Coronary artery (tissue), 2 donors: ENCODE measurements around the gene PPIP5K2.
"Not testable (repeated sequence)": the region's sequence is repeated elsewhere in the genome, so short reads cannot be mapped to it uniquely, and the experiment has no call there.

Source experiments
- DNase-seq: peaks from one replicate; pipeline ENCODE4 v3.0.0-alpha.2; 2017; ENCODE audit warnings: low spot score
- H3K27ac ChIP-seq, 2 donors: fragments of 200-600 bp; sonication (generic); one replicate each; pipeline ENCODE4 v1.5.1; 2016 to 2019
- H3K4me3 ChIP-seq: fragments of 200-600 bp; sonication (generic); 2 replicates; pipeline ENCODE4 v1.5.1; 2016; ENCODE audit warnings: mild to moderate bottlenecking, moderate library complexity
- TF ChIP-seq, protein P1 (sequence below): fragments of 200-600 bp; sonication (generic); IDR thresholded peaks from one replicate; pipeline ENCODE4 v1.5.1; 2019; ENCODE audit warnings: antibody characterized with exemption

PPIP5K2 gene

DNA sequence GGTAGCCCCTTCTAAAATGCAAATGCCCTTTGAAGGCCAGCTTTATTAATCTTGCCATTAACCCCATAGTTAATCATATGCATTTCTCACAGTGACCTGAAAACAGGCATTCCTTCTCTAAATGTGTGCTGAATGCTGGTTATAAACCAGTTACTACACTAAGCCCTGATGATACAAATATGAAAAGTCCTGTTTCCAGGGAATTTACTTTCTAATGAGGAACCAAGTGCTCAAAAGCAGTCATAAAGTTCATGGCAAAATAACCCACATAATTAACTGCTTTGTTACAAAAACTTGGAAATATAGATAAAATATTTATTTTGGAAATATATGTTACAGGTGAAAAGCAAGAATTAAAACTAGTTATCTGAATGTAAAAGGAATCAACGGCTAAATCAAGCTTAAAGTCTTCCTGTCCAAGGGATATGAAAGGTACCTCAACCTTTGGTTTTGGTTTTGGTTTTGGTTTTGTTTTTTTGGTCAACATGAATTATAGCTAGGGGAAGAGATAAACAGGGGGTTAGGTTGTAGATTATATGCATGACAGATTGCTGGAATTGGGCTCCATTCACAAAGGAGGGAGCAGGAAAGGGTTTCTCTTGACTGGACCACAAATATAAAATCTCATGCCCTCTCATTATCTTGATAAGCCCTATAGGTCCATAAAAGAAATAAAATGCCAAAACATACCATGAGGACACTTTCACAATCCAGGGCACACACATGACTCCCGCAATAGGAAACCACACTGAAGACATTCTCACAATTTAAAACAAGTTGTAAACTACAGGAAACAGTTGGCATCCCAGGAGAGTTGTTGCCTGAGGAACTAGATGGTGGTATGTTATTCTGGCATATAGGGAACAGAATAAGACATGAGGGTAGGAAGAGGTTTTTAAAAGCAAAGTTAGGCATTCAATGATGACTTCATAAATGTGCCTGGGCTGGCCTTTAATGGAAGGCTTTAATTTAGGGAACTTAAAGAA is 91.8 kb downstream of the PPIP5K2 start:
- TF ChIP-seq, protein P1, sequence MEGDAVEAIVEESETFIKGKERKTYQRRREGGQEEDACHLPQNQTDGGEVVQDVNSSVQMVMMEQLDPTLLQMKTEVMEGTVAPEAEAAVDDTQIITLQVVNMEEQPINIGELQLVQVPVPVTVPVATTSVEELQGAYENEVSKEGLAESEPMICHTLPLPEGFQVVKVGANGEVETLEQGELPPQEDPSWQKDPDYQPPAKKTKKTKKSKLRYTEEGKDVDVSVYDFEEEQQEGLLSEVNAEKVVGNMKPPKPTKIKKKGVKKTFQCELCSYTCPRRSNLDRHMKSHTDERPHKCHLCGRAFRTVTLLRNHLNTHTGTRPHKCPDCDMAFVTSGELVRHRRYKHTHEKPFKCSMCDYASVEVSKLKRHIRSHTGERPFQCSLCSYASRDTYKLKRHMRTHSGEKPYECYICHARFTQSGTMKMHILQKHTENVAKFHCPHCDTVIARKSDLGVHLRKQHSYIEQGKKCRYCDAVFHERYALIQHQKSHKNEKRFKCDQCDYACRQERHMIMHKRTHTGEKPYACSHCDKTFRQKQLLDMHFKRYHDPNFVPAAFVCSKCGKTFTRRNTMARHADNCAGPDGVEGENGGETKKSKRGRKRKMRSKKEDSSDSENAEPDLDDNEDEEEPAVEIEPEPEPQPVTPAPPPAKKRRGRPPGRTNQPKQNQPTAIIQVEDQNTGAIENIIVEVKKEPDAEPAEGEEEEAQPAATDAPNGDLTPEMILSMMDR: no peak
- no peak overlapping the region for H3K27ac ChIP-seq
- no peak overlapping the region for H3K4me3 ChIP-seq
- no peak for DNase-seq

DNA sequence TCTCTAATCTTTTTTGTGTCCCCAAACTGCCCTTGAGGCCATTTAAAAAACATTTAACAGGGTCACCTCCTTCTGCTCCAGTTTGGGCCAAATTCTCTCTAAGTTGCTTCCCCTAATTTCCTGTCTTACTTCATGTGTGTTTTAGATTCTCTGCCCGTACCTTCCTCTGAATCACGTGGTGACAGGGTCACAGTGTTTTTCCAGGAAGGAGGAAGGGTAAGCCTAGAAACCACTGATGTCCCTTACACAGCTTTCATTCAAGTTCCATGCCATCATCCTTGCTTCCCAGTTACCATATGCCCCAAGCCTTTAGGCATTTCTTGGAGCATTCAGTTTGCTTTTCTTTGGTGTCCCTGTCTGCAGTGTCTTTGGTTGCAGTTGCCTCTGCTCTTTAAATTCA is 96.0 kb downstream of the PPIP5K2 start:
- Histone ChIP-seq H3K4me3 (no peak overlapping the region), H3K27ac (no peak overlapping the region)
- DNase-seq: no peak
- TF ChIP-seq, protein P1: no peak

DNA sequence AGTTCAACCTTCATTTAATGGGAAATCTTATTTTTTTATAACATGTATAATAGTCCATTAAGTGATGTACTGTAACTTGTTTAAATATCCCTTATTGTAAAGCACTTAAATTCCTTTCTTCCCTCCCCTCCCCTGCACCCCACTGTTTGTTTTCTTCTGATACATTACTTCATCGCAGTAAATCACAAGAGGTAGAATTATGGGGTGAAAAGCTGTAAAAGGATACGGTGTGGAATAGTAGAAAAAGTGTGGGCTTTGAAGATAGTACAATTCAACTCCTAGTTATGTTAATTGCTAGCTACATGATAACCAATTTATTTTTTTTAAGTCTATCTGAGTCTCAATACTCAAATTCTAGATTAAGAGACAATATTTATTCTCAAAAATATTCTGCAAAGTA is 96.6 kb downstream of the PPIP5K2 start:
- DNase-seq: no peak
- TF ChIP-seq, protein P1: no peak
- no peak overlapping the region for H3K27ac ChIP-seq

DNA sequence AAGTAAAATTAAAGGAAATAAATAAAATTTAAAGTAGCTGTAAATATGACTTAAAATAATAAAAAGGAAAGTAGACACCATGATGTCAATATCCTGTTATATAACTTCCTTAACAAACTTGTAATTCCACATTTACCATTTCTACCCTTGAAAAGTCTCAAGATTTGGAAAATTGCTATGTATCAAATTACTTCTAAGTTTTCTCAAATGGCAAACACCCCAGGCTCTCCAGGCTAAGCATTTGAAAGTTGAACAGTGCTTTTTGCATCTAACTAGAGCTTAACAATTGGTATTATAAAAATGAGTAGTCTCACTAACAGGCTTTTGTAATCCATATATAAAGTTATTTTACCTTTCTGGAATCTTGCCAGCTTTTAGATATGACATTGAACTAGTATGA is 97.0 kb downstream of the PPIP5K2 start:
- Histone ChIP-seq H3K27ac (no peak overlapping the region), H3K4me3 (no peak overlapping the region)
- TF ChIP-seq, protein P1: no peak

More for the DNA sequence above, 96.6 kb downstream of the PPIP5K2 start:
- no peak overlapping the region for H3K4me3 ChIP-seq

DNA sequence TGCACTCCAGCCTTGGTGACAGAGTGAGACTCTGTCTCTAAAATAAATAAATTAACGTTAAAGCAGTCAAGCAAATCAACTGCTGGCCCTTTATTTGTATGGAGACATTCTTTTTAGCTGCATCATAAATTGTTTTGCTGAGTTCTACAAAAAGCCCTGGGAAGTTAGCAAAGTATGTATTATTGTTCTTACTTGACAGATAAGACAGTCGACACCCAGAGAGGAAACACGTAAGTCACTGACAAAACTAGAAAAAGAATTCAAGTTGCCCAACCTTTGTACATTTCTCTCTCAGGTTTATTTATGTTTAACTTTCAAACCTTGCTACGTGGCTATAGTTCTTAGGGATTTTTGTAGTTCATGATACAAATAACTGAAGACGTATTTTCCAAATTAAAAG is 98.1 kb downstream of the PPIP5K2 start:
- TF ChIP-seq, protein P1: no peak
- DNase-seq: no peak
- H3K27ac ChIP-seq: no peak overlapping the region
- no peak overlapping the region for H3K4me3 ChIP-seq

More for the DNA sequence above, 97.0 kb downstream of the PPIP5K2 start:
- DNase-seq: no peak

DNA sequence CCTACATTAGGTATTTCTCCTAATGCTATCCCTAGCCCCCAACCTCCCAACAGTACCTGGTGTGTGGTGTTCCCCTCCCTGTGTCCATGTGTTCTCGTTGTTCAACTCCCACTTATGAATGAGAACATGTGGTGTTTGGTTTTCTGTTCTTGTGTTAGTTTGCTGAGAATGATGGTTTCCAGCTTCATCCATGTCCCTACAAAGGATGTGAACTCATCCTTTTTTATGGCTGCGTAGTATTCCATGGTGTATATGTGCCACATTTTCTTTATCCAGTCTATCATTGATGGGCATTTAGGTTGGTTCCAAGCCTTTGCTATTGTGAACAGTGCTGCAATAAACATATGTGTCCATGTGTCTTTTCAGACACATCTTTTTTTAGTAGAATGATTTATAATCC is 99.0 kb downstream of the PPIP5K2 start:
- H3K27ac ChIP-seq, H3K4me3 ChIP-seq, DNase-seq: not testable (repeated sequence)

DNA sequence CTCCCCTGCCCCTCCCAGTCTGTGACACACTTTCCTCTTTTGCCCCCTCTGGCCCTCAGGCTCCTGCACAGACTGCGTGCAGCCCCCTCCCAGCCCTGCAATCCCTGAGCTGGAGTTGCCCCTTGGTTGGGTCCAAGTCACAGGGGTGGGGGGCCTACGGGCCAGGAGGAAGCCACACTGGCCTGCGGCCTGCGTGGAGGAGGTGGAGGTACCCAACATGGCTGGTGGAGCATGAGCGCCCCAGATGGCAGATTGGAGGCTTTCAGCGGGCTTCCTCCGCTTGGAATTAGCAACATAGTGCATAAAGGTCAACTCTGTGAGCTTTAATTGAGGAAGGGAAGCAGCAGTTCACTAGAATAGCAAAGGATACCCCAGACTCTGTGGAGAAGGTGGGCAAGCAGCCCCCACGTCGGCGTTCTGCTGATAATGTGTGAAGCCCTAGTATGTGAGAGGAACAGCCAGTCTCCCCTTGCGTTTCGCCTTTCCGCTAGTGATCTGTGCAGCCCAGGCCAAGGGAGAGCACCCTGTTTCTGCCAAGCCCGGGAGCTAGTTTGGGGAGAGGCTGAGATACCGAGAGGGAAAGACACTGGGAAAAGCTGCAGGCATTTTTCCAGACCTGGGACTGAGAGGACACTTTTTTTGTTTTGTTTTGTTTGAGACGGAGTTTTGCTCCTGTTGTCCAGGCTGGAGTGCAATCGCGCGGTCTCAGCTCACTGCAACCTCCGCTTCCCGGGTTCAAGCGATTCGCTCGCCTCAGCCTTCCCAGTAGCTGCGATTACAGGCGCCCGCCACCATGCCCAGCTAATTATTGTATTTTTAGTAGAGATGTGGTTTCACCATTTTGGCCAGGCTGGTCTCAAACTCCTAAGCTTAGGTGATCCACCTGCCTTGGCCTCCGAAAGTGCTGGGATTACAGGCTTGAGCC is 103.2 kb downstream of the PPIP5K2 start:
- H3K4me3 ChIP-seq: no peak overlapping the region
- TF ChIP-seq, protein P1: no peak
- no peak for DNase-seq
- H3K27ac ChIP-seq: no peak overlapping the region
